ENCODE results near the gene KRT8.
"Not testable (repeated sequence)": the region's sequence is repeated elsewhere in the genome, so short reads cannot be mapped to it uniquely, and the experiment has no call there.

KRT8 gene

DNA sequence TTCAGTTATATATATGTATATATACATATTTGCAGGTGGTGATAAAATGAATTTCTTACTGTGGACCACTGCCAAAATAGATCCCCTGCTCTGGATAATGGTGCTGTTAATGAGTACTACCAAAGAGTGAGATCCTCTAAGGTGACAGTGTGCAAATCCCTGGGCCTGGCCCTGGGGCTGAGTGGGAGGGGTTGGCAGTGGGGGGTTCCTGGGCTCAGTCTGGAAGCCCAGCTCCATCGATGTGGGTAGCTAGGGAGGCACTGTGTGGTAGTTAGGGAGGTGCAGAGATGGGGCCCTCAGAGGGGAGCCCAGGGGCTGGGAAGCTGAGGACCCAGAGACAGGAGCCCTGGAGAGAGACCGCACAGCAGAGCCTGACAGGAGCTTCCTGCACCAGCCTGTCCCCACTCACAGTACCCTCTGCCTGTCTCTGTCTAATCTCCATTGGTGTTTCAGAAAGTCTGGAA is 9.1 kb downstream of the KRT8 start:
- no peak for TF ChIP-seq CTCF (conservative IDR thresholded peaks at IDR 0.05; ENCODE audit: low read depth, low read length)
- H3K4me3 ChIP-seq (ENCODE audit: low read depth, low read length) = no peak overlapping the region
- no peak for DNase-seq (ENCODE audit: low read depth)

DNA sequence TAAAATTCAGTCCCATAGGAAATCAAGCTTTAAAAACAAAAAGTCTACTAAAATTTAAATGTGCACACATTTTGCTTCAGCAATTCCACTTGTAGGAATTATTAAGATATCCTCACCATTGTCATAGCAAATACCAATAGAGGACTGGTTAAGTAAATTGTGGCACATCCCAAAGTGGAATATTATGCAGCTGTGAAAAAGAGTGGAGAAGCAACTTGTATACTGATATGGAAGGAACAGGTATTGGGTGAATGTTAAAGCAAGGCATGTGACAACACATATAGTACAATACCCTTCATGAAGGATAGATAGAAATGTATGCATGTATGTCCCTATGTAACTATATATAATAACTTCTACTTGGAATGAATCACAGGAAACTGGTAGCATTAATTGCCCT is 11.9 kb downstream of the KRT8 start:
- H3K4me3 ChIP-seq (ENCODE audit: low read depth, low read length) = no peak overlapping the region
- no peak for DNase-seq (ENCODE audit: low read depth)
- TF ChIP-seq CTCF (conservative IDR thresholded peaks at IDR 0.05; ENCODE audit: low read depth, low read length) = no peak

DNA sequence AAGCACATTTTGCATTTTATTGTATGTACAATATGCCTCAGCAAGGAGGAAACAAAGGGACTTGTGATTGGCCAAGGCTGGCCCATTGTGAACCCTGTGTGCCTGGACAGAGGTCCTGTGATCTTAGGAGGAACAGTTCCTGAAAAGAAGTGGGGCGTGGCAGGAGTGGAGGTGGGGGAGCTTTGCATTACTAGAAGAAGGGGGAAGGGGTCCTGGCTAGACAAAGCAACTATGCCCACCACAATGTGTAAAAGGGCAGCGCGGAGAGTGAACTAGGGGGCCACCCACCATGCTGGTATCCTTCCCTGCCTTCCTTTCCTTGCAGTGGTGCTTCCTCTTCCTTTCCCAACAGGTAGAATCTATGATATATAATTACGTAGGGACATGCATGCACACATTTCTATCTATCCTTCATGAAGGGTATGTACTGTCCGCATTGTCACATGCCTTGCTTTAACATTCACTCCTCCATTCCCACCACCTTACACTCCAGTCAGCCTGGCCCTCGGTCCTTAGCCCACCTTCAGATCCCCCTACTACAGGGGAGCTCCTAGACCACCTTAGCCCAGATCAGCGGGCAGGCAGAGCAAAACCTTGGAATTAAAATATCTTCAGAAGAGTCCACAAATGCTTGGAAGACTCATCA is 12.5 kb downstream of the KRT8 start:
- TF ChIP-seq CTCF (conservative IDR thresholded peaks at IDR 0.05; ENCODE audit: low read depth, low read length) = no peak
- H3K4me3 ChIP-seq (ENCODE audit: low read depth, low read length) = no peak overlapping the region
- DNase-seq (ENCODE audit: low read depth) = no peak

DNA sequence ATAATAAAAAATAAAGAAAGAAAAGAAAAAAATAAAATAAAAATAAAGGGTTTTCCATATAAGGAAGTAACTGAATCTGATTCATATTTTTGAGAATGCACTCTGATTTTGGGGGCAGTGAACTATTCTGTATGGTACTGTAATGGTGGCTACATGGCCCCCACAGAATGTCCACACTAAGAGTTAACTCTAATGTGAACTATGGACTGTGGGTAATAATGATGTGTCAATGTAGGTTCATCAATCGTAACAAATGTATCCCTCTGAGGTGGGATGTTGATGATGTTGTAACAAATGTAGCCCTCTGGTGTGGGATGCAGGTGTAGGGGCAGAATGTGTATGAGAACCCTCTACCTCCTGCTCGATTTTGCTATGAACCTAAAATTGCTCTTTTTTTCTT is 13.8 kb downstream of the KRT8 start:
- TF ChIP-seq CTCF (conservative IDR thresholded peaks at IDR 0.05; ENCODE audit: low read depth, low read length) = no peak
- H3K4me3 ChIP-seq (ENCODE audit: low read depth, low read length) = no peak overlapping the region
- DNase-seq (ENCODE audit: low read depth) = no peak

- H3K4me3 ChIP-seq (ENCODE audit: low read depth, low read length) = no peak overlapping the region
- no peak for DNase-seq (ENCODE audit: low read depth)
- no peak for TF ChIP-seq CTCF (conservative IDR thresholded peaks at IDR 0.05; ENCODE audit: low read depth, low read length)
These were observed 14.5 kb downstream of the KRT8 start for GRCh38 chr12:52890417-52890816.

GRCh38 chr12:52884526-52885293 is 20.2 kb downstream of the KRT8 start:
- no peak overlapping the region for H3K4me3 ChIP-seq (ENCODE audit: low read depth, low read length)
- TF ChIP-seq CTCF (conservative IDR thresholded peaks at IDR 0.05; ENCODE audit: low read depth, low read length) = peak; percentile 90
- DNase-seq (ENCODE audit: low read depth) = peak; percentile 60

DNA sequence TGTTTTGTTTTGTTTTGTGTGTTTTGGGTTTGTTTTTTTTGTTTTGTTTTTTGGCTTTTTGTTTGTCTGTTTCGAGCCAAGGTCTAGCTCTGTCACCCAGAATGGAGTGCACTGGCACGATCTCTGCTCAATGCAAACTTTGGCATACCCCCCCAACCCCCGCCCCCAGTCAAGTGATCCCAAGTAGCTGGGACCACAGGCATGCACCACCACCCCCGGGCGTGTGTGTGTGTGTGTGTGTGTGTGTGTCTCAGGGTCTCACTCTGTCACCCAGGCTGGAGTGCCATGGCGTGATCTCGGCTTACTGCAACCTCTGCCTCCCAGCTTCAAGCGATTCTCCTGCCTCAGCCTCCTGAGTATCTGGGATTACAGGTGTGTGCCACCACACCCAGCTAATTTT is 24.4 kb downstream of the KRT8 start:
- not testable (repeated sequence) for DNase-seq (ENCODE audit: low read depth); H3K4me3 ChIP-seq (ENCODE audit: low read depth, low read length)
